HL-60 (cell line): ENCODE measurements around the gene TTC27.

ENCODE experiments used
- CTCF ChIP-seq: IDR thresholded peaks from one replicate; pipeline ENCODE4 v1.5.1; 2011; ENCODE audit warnings: low read length, control low read depth, inconsistent platforms; ENCODE audit not compliant: insufficient read depth
- POLR2AphosphoS5 ChIP-seq: IDR thresholded peaks from 2 replicates; pipeline ENCODE4 v1.6.1; 2012; ENCODE audit warnings: low read depth
- REST ChIP-seq: IDR thresholded peaks from 2 replicates; pipeline ENCODE4 v1.6.1; 2012; ENCODE audit warnings: low read depth; ENCODE audit not compliant: insufficient replicate concordance

GRCh38 chr2:32633040-32633439, 5.2 kb downstream of the TTC27 start:
- TF ChIP-seq CTCF (no peak), REST (no peak), POLR2AphosphoS5 (no peak)
